Measurements from ENCODE around the gene GMPS.
"Not testable (repeated sequence)": the region's sequence is repeated elsewhere in the genome, so short reads cannot be mapped to it uniquely, and the experiment has no call there.

GRCh38 chr3:155849404-155849803 is 21.0 kb upstream of the GMPS start:
- not testable (repeated sequence) for TF ChIP-seq CTCF (IDR thresholded peaks at IDR 0.05 in 2 of 3, conservative IDR thresholded peaks at IDR 0.05 in 1 of 3; ENCODE audit: borderline replicate concordance in 1 of 3, insufficient read depth in 1 of 3, low read depth in 2 of 3, low read length in 2 of 3); FOSL1 (IDR thresholded peaks at IDR 0.05; ENCODE audit: low read depth); REST (IDR thresholded peaks at IDR 0.05; ENCODE audit: low read depth); ZNF274 (IDR thresholded peaks at IDR 0.05; ENCODE audit: low read depth, low read length); RAD21 (IDR thresholded peaks at IDR 0.05; ENCODE audit: low read depth)
